Fibroblast of villous mesenchyme (primary cell): Measurements from ENCODE around the gene CCDC91. TPM values are rescaled to one million over a fixed set of nuclear protein-coding genes. Genes with fewer than 3 reads are reported as not detected.
"Not testable (repeated sequence)": the region's sequence is repeated elsewhere in the genome, so short reads cannot be mapped to it uniquely, and the experiment has no call there.

Experiments
- DNase-seq: peaks from one replicate; pipeline ENCODE4 v3.0.0-alpha.2; 2010; ENCODE audit warnings: low read depth
- H3K4me3 ChIP-seq: 2 replicates; pipeline ENCODE4 v1.5.1; 2011; ENCODE audit warnings: low read depth, mild to moderate bottlenecking, low read length
- total RNA-seq: library from RNA; depleted of rRNA; stranded (reverse); fragments of >200 nt; gene quantifications from 2 replicates; pipeline ENCODE4 v1.2.3, GENCODE V29; 2012
- TF ChIP-seq, protein P1 (sequence below): IDR thresholded peaks from 2 replicates; pipeline ENCODE4 v1.5.1; 2012; ENCODE audit warnings: low read depth, mild to moderate bottlenecking, low read length; ENCODE audit not compliant: insufficient read depth

The CCDC91 gene
- total RNA-seq, 1 donor = 30.7 TPM

DNA sequence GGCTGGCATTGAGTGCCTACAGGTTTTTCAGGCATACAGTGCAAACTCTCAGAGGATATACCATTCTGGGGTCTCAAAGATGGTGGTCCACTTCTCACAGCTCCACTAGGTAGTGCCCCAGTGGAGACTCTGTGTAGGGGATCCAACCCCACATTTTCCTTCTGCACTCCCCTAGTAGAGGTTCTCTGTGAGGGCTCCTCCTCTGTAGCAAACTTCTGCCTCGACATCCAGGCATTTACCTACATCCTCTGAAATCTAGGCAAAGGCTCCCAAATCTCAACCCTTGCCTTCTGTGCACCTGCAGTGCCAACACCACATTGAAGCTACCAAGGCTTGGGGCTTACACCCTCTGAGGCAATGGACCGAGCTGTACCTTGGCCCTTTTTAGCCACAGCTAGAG is 179.2 kb downstream of the CCDC91 start:
- DNase-seq = no peak
- H3K4me3 ChIP-seq = no peak overlapping the region
- TF ChIP-seq, protein P1, sequence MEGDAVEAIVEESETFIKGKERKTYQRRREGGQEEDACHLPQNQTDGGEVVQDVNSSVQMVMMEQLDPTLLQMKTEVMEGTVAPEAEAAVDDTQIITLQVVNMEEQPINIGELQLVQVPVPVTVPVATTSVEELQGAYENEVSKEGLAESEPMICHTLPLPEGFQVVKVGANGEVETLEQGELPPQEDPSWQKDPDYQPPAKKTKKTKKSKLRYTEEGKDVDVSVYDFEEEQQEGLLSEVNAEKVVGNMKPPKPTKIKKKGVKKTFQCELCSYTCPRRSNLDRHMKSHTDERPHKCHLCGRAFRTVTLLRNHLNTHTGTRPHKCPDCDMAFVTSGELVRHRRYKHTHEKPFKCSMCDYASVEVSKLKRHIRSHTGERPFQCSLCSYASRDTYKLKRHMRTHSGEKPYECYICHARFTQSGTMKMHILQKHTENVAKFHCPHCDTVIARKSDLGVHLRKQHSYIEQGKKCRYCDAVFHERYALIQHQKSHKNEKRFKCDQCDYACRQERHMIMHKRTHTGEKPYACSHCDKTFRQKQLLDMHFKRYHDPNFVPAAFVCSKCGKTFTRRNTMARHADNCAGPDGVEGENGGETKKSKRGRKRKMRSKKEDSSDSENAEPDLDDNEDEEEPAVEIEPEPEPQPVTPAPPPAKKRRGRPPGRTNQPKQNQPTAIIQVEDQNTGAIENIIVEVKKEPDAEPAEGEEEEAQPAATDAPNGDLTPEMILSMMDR = no peak

DNA sequence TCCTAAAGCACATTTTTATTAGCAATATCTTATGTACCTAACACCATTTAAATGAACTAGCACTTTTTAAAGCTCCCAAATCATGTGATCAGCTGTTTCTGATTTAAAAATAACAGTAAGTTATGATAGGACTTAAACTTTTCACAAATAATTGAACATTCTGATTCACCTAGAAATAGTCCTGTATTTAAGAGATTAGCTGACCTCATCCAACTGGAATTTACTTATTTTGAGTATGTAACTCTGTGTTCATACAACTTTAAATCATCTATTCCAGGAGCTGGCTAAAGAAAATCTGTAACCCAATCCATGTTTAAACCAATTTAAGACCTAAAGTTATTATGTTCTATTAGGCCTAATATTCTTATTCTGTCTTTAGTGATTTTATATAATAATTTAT is 184.3 kb downstream of the CCDC91 start:
- DNase-seq = no peak
- TF ChIP-seq, protein P1 = no peak
- no peak overlapping the region for H3K4me3 ChIP-seq

DNA sequence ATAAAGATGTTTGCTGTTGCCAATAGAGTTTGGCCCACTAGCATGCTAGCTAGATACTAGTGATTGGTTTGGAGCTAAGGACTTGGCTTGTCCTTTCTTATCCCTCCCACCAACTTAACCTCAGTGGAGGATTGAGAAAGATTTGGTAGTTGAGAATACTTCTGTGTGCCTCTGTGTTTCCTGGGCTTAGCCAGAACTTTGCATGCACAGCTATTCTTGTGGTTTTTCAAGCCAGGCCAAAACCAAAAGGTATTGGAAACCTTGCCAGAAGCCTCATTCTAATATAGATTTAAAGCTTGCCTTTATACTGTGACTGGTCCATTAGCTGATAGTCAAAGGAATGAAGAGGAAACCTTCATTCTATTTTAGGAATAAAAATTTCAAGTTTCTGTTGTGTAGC is 188.5 kb downstream of the CCDC91 start:
- peak; percentile 7 for DNase-seq
- TF ChIP-seq, protein P1 = no peak

DNA sequence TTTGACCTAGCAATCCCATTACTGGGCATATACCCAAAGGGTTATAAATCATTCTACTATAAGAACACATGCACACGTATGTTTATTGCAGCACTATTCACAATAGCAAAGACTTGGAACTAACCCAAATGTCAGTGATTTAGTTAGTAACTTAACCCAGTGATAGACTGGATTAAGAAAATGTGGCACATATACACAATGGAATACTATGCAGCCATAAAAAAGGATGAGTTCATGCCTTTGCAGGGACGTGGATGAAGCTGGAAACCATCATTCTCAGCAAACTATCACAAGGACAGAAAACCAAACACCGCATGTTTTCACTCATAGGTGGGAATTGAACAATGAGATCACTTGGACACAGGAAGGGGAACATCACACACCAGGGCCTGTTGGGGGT is 189.5 kb downstream of the CCDC91 start:
- not testable (repeated sequence) for DNase-seq, H3K4me3 ChIP-seq

More for the DNA sequence above, 188.5 kb downstream of the CCDC91 start:
- H3K4me3 ChIP-seq = no peak overlapping the region

DNA sequence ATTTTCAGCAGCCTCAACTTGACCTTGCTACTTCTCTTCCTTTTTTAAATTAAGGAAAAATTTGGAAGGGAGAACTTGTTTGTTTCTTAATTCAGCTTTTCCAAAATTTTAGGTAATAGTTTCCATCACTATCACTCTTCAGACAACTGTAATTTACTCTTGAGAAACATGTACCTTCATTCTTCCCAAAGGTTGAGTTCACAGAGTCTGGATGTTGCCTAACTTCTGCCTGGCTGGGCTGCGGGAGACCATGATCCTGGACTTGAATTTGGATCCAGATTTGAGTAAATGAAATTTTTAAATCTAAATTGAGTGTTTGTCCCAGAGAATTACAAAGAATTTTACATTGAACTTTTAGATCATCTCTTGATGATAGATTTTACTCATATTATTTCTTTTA is 193.1 kb downstream of the CCDC91 start:
- DNase-seq = no peak
- H3K4me3 ChIP-seq = no peak overlapping the region
- TF ChIP-seq, protein P1 = no peak

DNA sequence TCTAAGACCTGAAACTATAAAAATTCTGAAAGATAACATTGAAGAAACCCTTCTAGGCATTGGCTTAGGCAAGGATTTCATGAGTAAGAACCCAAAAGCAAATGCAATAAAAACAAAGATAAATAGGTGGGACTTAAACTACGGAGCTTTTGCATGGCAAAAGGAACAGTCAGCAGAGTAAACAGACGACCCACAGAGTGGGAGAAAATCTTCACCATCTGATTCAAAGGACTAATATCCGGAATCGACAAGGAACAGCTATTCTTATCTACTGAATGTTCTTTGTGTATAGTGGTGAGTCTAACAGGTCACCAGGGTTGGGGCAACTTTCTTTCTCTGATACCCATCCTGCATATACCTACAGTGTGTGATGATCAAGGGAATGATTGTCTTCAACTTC is 198.6 kb downstream of the CCDC91 start:
- H3K4me3 ChIP-seq = no peak overlapping the region
- TF ChIP-seq, protein P1 = no peak
- no peak for DNase-seq

DNA sequence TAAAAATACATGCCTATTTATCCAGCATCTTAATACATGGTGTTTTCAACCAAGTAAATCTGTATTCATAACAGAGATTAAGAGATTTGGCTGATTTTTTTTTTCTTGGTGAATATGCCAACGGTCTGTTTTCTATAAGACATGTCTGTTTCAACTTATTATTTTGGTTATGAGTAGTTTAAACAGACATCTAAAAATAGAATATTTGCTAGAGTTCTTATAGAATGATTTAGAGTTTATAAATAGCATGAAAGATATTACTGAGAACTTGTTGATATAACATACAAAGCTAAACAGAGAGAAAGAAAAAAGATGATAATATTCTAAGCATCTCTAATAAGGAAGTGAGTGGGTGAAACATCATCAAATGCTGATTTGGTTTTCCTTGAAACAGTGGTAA is 199.9 kb downstream of the CCDC91 start:
- DNase-seq = no peak
- TF ChIP-seq, protein P1 = no peak
- H3K4me3 ChIP-seq = no peak overlapping the region
